Ramos (cell line): ENCODE results near the gene RAG1.
"Not testable (repeated sequence)": the region's sequence is repeated elsewhere in the genome, so short reads cannot be mapped to it uniquely, and the experiment has no call there.

ENCODE experiments used
- in situ Hi-C: fragments of 300-500 bp; cut with MboI; formaldehyde crosslinking; loops from one replicate; pipeline ENCODE4 v1.14.3; 2022; ENCODE audit warnings: low sequenced_read_pairs; ENCODE audit not compliant: unreplicated experiment

Gene RAG1

DNA sequence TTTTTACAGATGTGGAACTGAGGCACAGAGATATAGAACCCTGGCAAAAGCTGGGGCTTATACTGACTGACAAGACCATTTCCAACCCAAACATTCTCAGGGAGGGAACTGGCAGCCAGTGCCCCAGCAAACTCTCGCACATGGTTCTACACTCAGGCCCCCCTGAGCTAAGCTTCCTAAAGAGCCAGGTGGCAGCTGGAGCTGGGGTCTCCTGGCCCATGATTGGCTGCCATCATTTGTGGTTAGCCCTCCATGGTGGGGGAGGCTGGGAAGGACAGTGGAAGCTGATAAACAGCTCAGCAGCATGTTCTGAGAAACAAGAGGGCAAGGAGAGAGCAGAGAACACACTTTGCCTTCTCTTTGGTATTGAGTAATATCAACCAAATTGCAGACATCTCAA, at the start of gene RAG1:
TSS of gene RAG1 (plus strand) at position 314 of the 400 bp plus-strand sequence. CDS start 5,298 bp downstream, outside the sequence.
- in situ Hi-C loops: loop anchor here (10.0 kb wide), 1 partner anchor 177 kb away; no protein-coding TSS in a partner anchor

DNA sequence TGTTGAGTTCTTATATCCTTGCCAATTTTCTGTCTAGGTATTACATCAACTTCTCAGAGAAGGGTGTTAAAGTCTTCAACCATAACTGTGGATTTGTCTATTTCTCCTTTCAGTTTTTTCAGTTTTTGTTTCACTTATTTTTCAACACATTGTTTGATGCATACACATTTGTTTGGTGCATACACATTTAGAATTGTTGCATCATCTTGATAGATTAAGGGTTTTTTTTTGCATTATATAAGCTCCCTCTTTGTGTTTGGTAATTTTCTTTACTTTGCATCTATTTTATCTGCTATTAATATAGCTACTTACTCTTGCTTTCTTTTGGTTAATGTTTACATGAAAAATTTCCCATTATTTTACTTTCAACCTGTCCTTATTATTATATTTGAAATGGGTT, 37.0 kb upstream of the RAG1 start:
- in situ Hi-C loops: no loop called here

DNA sequence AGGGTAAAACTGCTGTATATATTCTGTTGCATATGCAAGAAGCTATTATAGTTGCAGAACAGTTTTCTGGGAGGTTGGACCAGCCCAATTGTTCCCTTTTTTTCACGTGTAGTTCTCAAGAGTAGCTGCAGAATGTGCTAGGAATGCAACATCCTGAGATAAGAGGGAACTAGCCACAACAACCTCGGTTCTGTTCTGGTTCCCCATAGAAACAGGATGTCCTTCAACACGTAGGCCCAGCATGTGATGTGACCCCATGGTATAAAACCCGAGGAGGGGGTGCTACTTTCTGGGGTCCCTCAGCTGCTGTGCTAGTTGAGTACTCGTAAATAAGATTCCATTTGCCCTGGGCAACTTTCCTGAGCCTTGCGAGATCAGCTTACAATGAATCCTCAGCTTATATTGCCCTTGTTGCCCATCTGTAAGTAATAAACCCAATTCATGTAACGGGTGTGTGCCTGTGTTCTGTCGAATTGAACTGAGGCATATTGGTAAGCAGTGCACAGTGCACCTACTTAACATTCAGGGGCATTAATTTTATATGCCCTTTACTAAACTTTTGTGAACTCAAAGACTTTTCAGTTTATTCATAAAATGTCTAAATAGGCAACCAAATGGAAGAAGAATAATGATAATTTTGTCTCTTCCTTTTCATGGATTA, 34.7 kb upstream of the RAG1 start:
- in situ Hi-C loops: no loop called here

DNA sequence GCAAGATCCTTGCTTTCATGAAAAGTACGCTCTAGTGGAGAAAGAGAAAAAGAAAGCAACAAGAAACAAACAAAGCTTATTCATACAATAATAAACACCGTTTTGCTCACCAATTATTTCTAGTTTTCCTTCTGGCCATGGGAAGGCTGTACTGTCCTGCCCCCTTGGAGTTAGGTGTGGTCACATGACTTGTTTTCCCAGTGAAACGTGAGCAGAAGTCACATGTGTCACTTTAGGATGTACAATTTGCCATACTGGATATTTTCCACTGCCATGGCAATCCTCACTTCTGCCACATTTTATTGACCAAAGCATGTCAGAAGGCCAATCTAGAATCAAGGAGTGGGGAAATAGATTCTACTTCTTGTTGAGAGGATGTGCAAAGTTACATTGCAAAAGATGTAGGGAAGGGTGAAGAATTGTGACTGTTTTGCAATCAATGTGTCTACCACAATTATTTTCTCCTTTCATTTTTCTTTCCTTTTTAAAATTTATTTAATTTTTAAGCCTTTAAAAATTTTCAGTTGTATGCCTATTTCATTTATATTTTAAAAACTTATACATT, 33.4 kb upstream of the RAG1 start:
- in situ Hi-C loops: no loop called here

DNA sequence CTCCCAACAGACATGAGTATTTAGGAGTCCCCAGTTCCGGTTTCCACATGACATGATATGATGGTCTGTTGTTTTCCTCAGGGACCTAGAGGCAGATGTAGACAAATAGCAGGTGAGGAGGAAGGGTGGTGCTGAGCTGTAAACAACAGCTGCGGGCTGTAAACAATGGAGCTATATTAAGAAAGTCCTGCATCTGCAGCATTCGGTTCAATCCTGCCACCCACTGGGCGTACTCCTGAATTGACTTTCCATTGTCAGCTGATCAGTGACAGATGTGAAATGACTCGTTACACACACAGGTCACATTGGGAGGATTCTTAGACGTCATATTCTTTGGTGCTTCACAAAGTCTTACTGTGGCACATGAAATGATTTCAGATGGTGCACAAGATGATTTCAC, 26.8 kb upstream of the RAG1 start:
- in situ Hi-C loops: no loop called here

DNA sequence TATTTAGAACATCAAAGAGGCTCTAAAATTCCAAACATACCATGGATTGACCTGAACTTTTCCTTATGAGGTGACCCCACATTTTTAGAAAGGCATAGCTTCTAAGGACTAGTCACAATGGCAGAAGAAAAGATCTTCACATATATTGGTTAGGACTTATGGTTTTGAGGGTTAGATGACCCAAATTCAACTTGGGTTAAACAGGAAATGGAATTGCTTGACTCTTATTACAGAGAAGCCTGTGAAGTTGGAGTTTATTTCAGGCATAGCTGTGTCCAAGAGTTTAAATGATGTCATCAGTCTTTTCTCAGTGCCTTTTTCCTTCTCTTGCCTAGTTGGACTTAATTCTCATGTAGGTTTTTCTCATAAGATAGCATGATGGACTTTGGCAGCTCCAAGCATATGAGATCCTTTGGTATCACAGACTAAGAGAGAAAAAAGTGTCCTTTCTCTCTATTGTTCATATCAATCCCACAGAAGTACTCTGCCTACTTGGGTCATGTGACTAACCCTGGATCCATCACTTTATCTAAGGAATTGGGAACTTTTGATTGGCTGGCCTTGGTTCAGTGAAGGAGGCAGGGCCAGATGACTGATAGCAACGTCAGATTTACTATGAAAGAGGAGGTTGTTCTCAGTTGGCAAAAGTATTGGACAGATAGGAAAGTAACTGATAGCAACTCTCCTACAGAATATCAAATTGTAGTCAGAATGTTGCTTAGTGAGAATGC, 17.3 kb upstream of the RAG1 start:
- in situ Hi-C loops: no loop called here

DNA sequence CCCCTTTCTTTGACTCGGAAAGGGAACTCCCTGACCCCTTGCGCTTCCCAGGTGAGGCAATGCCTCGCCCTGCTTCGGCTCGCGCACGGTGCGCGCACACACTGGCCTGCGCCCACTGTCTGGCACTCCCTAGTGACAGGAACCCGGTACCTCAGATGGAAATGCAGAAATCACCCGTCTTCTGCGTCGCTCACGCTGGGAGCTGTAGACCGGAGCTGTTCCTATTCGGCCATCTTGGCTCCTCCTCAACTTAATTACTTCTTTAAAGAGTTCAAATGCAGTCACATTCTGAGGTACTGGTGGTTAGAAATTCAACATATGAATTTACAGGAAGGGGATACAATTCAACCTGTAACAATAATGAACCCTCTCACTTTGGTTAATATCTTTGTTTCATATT, 10.4 kb upstream of the RAG1 start:
- in situ Hi-C loops: not testable (repeated sequence)

DNA sequence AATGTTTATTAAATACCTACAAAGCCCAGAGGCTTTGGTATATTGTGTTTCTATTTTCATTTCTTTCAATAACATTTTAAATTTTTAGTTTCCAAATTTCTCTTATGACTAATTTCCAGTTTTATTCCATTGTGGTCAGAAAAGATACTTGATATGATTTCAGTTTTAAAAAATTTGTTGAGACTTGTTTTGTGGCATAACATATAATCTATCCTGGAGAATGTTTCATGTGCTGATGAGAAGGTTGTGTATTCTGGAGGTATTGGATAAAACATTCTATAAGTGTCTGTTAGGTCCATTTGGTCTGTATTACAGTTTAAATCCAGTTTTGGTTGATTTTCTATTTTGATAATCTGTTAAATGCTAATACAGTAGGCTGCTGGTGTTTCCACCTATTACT, 9.8 kb upstream of the RAG1 start:
- in situ Hi-C loops: no loop called here

DNA sequence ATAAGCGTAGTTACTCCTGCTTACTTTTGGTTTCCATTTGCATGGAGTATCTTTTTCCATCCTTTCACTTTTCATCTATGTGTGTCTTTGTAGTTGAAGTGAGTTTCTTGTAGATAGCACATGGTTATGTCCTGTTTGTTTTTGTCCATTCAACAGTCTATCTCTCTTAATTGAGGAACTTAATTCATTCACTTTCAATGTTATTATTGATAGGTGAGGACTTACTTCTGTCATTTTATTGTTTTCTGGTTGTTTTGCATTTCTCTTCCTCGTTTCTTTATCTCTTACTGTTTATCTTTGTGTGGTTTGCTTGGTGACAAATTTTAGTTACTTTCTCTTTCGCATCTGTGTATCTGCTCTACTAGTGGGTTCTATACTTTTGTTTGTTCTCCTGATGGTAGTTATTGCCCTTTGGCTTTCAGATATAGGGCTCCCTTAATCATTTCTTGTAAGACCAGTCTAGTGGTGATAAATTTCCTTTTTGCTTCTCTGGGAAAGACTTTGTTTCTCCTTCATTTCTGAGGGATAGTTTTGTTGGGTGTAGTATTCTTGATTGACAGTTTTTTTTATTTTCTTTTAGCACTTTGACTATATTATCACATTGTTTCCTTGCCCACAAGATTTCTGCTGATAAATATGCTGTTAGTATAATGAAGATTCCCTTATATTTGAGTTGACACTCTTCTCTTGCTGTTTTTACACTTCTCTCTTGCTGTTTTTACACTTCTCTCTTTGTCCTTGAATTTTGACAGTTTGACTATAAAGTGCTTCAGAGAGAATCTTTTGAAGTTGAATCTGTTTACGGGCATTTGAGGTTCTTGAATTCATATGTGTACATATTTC, 9.0 kb upstream of the RAG1 start:
- in situ Hi-C loops: no loop called here

DNA sequence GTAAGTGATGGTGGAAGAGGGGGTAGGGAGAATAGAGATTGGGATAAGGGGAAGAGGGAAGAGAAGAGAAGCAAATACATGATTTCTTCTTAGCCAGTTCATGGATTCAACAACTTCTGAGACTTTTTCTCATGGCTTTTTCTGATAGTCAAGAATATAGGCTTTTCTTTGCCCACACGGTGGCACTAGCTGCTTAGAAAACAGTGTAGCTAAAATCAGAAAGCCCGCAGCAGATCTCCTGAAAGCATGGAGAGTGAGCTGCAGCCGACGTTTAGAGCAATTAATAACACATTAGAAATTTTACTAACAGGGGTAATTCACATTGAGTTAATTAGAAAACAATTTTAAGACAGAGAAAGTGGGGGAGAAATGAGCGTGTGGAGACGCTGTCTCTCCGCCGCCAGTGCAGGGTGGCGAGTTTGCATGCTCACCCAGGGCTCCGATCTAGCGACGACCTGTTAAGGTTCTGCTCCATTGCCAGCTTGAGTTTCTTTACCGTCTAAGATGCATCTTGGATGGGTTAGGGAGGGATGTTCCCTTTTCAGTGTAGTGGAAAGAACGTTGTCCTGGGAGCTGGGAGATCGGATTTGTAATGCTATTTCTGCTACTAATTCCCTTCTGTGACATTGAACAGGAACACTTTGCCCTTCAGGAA, 3.3 kb upstream of the RAG1 start:
- in situ Hi-C loops: loop anchor here (10.0 kb wide), 1 partner anchor 180 kb away; no protein-coding TSS in a partner anchor

DNA sequence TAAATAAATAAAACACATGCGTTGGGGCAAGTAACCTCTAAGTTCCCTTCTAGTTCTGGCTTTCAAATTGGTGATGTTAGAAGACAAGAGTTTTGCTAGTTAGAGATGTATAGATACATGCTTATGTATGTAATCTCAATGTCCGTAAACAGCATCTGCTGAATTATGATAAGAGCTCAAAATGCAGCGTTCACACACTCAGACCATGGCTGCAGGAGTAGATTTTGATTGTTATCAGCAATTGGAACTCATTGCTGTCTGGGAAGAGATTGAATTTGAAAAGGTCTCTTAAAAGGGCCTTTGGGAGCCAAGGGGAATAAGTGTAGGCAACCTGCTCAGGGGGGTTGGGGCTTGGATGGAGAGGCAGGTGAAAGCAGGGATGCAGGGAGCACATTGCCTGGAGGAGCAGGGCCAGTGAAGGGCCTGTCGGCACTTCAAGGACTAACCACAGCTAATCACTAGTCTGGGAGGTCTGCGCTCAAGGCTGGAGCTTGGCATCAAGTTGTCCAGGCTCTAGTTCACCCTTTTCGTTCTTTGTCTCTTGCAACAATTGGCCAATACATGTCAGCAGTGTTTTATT, 2.7 kb upstream of the RAG1 start:
- in situ Hi-C loops: loop anchor here (10.0 kb wide), 1 partner anchor 180 kb away; no protein-coding TSS in a partner anchor

DNA sequence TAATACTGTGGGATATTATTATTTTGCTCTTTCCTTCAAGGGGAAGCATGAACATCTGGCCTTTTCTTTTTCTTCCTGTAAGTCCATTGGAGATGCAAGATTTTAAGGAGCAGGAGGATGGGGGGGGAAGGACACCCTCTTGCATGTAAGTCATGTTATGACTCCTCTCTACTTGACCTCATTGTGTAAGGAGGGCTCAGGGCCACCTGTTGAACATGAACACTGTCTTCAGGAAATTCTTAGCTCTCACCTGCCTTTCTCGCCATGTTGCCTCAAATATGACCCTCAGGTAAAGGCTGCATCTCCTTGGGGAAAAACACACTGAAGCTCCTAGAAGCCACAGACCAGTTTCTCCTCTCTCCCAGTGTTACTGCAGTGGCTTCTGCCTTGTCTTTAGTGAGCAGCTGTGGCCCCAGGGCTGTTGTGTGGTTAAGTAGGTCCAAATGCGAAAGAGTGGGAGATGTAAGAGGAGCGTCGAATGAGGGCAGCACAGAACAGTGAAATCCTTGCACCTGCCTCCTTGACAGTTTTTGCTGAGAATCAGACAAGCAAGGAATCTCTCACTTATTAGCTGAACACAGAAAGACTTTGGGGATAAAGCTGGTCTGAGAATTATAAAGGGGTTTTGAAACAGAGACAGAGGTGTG, 1.3 kb upstream of the RAG1 start:
- in situ Hi-C loops: loop anchor here (10.0 kb wide), 1 partner anchor 178 kb away; no protein-coding TSS in a partner anchor

DNA sequence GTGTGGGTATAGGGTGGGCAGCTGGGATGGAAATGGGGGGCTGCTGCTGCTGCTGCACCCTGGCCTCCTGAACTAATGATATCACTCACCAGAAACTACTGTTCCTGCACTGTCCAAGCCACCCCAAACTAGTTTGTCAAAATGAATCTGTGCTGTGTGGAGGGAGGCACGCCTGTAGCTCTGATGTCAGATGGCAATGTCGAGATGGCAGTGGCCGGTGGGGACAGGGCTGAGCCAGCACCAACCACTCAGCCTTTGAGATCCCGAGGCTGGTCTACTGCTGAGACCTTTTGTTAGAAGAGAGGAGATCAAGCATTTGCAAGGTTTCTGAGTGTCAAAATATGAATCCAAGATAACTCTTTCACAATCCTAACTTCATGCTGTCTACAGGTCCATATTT, 1.3 kb downstream of the RAG1 start:
- in situ Hi-C loops: loop anchor here (10.0 kb wide), 1 partner anchor 176 kb away; no protein-coding TSS in a partner anchor

DNA sequence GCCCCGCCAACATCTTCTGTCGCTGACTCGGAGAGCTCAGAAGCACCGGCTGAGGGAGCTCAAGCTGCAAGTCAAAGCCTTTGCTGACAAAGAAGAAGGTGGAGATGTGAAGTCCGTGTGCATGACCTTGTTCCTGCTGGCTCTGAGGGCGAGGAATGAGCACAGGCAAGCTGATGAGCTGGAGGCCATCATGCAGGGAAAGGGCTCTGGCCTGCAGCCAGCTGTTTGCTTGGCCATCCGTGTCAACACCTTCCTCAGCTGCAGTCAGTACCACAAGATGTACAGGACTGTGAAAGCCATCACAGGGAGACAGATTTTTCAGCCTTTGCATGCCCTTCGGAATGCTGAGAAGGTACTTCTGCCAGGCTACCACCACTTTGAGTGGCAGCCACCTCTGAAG, 6.7 kb downstream of the RAG1 start:
- in situ Hi-C loops: no loop called here

DNA sequence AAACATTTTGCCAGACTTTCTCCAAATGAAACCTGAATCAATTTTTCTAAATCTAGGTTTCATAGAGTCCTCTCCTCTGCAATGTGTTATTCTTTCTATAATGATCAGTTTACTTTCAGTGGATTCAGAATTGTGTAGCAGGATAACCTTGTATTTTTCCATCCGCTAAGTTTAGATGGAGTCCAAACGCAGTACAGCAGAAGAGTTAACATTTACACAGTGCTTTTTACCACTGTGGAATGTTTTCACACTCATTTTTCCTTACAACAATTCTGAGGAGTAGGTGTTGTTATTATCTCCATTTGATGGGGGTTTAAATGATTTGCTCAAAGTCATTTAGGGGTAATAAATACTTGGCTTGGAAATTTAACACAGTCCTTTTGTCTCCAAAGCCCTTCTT, 9.6 kb downstream of the RAG1 start:
- in situ Hi-C loops: no loop called here

DNA sequence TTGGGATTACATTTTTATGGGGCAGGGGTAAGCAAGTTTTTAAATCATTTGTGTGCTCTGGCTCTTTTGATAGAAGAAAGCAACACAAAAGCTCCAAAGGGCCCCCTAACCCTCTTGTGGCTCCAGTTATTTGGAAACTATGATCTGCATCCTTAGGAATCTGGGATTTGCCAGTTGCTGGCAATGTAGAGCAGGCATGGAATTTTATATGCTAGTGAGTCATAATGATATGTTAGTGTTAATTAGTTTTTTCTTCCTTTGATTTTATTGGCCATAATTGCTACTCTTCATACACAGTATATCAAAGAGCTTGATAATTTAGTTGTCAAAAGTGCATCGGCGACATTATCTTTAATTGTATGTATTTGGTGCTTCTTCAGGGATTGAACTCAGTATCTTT, 10.1 kb downstream of the RAG1 start:
- in situ Hi-C loops: no loop called here

DNA sequence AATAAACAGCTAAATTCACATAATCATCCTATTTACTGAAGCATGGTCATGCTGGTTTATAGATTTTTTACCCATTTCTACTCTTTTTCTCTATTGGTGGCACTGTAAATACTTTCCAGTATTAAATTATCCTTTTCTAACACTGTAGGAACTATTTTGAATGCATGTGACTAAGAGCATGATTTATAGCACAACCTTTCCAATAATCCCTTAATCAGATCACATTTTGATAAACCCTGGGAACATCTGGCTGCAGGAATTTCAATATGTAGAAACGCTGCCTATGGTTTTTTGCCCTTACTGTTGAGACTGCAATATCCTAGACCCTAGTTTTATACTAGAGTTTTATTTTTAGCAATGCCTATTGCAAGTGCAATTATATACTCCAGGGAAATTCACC, 10.7 kb downstream of the RAG1 start:
- in situ Hi-C loops: no loop called here

DNA sequence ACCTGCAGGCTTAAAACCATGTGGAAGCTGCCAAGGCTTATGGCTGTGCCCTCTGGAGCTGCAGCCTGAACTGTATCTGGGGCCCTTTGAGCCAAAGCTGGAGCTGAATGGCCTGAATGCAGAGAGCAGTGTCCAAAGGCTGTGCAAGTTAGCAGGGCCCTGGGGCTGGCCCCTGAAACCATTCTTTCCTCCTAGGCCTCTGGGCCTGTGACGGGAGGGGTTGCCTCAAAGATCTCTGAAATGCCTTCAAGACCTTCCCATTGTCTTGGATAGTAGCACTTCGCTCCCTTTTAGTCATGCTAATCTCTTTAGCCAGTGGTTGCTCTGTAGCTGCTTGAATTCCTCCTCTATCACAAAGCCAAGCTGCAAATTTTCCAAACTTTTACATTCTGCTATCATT, 13.7 kb downstream of the RAG1 start:
- in situ Hi-C loops: no loop called here

DNA sequence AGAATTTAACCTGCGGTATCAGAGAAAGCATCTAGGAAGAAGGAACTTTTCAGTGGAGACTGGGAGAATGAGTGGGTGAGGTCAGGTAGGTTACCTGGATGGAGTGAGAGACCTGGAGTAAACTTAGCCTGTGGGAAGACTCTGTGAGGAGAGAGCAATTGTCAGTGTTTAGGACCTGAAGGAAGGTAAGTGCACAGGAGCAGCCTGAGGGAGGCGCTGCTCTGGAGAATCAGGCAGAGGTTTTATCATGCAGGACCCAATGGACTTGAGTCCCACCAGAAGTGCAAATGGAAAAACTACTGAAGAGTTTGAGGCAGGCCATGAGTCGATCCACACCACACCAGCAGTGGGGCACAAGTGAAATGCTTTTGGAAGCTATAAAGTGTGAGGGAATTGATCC, 15.9 kb downstream of the RAG1 start:
- in situ Hi-C loops: no loop called here
